ENCODE data around the gene EDDM3A. TPM values are rescaled to one million over a fixed set of nuclear protein-coding genes. Genes with fewer than 3 reads are reported as not detected.
"Not testable (repeated sequence)": the region's sequence is repeated elsewhere in the genome, so short reads cannot be mapped to it uniquely, and the experiment has no call there.

EDDM3A gene
- total RNA-seq, 4 donors from 2014 or later, result not detected

GRCh38 chr14:20712904-20713303 is 32.8 kb upstream of the EDDM3A start:
- 10% methylated on average over 2 of the region's 2 CpGs for WGBS, 2 donors
- TF ChIP-seq POLR2A (IDR thresholded peaks at IDR 0.05) (no peak), CTCF (IDR thresholded peaks at IDR 0.05) (no peak)
- intact Hi-C loops (cut with DNase I; ENCODE audit: low total_unique reads), result no loop called here
- no peak overlapping the region for H3K4me3 ChIP-seq (ENCODE audit: low read depth, poor library complexity, severe bottlenecking)
- no peak for DNase-seq (ENCODE audit: low spot score in 2 of 2)

- DNase-seq (ENCODE audit: low spot score in 2 of 2), result peak; percentile 85 to 96
- intact Hi-C loops (cut with DNase I; ENCODE audit: low total_unique reads), result no loop called here
- TF ChIP-seq POLR2A (IDR thresholded peaks at IDR 0.05) (no peak), CTCF (IDR thresholded peaks at IDR 0.05) (no peak)
- H3K4me3 ChIP-seq (ENCODE audit: low read depth, poor library complexity, severe bottlenecking), result no peak overlapping the region
- 30 to 31% methylated on average over 4 of the region's 4 CpGs for WGBS, 2 donors
Observed at GRCh38 chr14:20714593-20715250, 31.0 kb upstream of the EDDM3A start.

- no peak for DNase-seq (ENCODE audit: low spot score in 2 of 2)
Observed at GRCh38 chr14:20719777-20720176, 25.9 kb upstream of the EDDM3A start.

GRCh38 chr14:20720741-20721140 is 24.9 kb upstream of the EDDM3A start:
- TF ChIP-seq POLR2A (IDR thresholded peaks at IDR 0.05) (no peak), CTCF (IDR thresholded peaks at IDR 0.05) (no peak)
- H3K4me3 ChIP-seq (ENCODE audit: low read depth, poor library complexity, severe bottlenecking), result no peak overlapping the region
- intact Hi-C loops (cut with DNase I; ENCODE audit: low total_unique reads), result no loop called here
- DNase-seq (ENCODE audit: low spot score in 2 of 2), result no peak
- 74 to 76% methylated on average over 6 of the region's 6 CpGs for WGBS, 2 donors

More at GRCh38 chr14:20719777-20720176, 25.9 kb upstream of the EDDM3A start:
- no peak overlapping the region for H3K4me3 ChIP-seq (ENCODE audit: low read depth, poor library complexity, severe bottlenecking)
- intact Hi-C loops (cut with DNase I; ENCODE audit: low total_unique reads), result no loop called here
- TF ChIP-seq POLR2A (IDR thresholded peaks at IDR 0.05) (no peak), CTCF (IDR thresholded peaks at IDR 0.05) (no peak)
- 48 to 54% methylated on average over 4 of the region's 4 CpGs for WGBS, 2 donors

GRCh38 chr14:20722016-20722415 is 23.7 kb upstream of the EDDM3A start:
- TF ChIP-seq CTCF (IDR thresholded peaks at IDR 0.05) (no peak), POLR2A (IDR thresholded peaks at IDR 0.05) (no peak)
- intact Hi-C loops (cut with DNase I; ENCODE audit: low total_unique reads), result no loop called here
- 92% methylated on average over 12 of the region's 12 CpGs for WGBS, 2 donors
- no peak overlapping the region for H3K4me3 ChIP-seq (ENCODE audit: low read depth, poor library complexity, severe bottlenecking)
- DNase-seq (ENCODE audit: low spot score in 2 of 2), result no peak

- no peak overlapping the region for H3K4me3 ChIP-seq (ENCODE audit: low read depth, poor library complexity, severe bottlenecking)
- DNase-seq (ENCODE audit: low spot score in 2 of 2), result no peak
- WGBS, 2 donors, result 54 to 75% methylated on average over 21 to 28 of the region's 28 CpGs
- TF ChIP-seq CTCF (IDR thresholded peaks at IDR 0.05) (no peak), POLR2A (IDR thresholded peaks at IDR 0.05) (no peak)
- intact Hi-C loops (cut with DNase I; ENCODE audit: low total_unique reads), result no loop called here
Observed at GRCh38 chr14:20723488-20723887, 22.2 kb upstream of the EDDM3A start.

- H3K4me3 ChIP-seq (ENCODE audit: low read depth, poor library complexity, severe bottlenecking); intact Hi-C loops (cut with DNase I; ENCODE audit: low total_unique reads): not testable (repeated sequence)
- 82 to 84% methylated on average over 3 of the region's 3 CpGs for WGBS, 2 donors
Observed at GRCh38 chr14:20726121-20726520, 19.6 kb upstream of the EDDM3A start.

More at GRCh38 chr14:20726121-20726520, 19.6 kb upstream of the EDDM3A start:
- not testable (repeated sequence) for DNase-seq (ENCODE audit: low spot score in 2 of 2)
